Renal pelvis (tissue), 4 donors: ENCODE results near the gene KHDRBS2. TPM values are rescaled to one million over a fixed set of nuclear protein-coding genes. Genes with fewer than 3 reads are reported as not detected.
"Not testable (repeated sequence)": the region's sequence is repeated elsewhere in the genome, so short reads cannot be mapped to it uniquely, and the experiment has no call there.

ENCODE experiments used
- DNase-seq: peaks from one replicate; pipeline ENCODE4 v3.0.0-alpha.2; 2013
- polyA plus RNA-seq, 3 donors: library from polyadenylated mRNA; unstranded; fragments of 120-200 nt; gene quantifications; one replicate each; pipeline ENCODE4 v1.2.1, GENCODE V29; 2013; ENCODE audit not compliant: insufficient read length in 3 of 3

Gene KHDRBS2
- polyA plus RNA-seq, 3 donors: 1.9 to 2.0 (median 2.0) TPM

DNA sequence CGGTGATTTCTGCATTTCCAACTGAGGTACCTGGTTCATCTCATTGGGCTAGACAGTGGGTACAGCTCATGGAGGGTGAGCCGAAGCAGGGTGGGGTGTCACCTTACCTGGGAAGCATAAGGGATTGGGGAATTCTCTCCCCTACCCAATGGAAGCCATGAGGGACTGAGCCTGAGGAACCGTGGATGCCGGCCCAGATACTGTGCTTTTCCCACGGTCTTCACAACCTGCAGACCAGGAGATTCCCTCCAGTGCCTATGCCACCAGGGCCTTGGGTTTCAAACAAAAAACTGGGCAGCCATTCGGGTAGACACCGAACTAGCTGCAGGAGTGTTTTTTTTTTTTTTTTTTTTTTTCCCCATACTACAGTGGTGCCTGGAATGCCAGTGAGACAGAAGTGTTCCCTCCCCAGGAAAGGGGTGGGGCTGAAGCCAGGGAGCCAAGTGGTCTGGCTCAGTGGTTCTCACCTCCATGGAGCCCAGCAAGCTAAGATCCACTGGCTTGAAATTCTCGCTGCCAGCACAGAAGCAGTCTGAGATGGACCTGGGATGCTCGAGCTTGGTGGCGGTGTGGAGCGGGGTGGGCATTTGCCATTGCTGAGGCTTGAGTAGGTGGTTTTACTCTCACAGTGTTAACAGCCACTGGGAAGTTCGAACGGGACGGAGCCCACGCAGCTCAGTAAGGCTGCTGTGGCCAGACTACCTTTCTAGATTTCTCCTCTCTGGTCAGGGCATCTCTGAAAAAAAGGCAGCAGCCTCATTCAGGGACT lies 416.2 kb downstream of the KHDRBS2 start:
- no peak for DNase-seq

DNA sequence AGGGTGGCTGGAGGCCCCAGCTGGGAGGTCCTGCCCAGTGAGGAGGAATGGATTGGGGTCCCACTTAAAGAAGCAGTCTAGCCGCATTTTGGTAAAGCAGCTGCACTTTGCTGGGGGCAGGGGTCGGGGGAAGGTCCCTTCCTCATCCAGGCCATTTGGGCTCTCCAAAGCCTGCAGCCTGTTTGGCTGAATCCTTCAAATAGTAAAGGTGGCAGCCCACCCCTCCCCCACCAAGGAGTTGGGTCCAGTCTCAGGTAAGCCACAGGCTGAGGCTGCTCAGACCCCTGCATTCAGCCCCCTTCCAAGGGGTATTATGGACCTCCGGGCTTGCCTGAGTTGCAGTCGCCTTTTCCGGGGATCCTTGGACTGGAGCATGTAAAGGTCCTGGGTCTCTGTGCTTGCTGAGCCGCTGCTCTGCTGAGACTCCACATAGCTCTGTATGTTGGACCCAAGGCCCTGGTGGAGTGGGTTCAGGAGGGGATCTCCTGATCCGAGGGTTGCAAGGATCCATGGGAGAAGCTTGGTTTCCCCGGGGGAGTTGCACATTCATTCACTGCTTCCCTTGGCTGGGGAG lies 417.4 kb downstream of the KHDRBS2 start:
- no peak for DNase-seq

DNA sequence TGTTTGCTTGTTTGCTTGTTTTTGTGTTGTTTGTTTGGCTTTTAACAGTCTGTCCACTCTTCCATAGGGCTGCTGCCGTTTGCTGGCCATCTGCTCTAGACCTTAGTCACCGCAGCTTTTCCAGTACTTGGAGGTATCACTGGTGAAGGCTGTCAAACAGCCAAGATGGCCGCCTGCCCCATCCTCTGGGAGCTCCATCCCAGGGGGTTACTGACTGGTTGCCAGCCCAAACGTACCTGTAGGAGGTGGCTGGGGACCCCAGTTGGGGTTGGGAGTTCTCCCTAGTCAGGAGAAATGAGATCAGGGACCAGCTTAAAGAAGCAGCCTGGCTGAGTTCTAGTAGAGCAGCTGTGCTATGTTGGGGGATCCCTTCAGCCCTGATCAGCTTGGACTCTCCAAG lies 418.4 kb downstream of the KHDRBS2 start:
- no peak for DNase-seq

DNA sequence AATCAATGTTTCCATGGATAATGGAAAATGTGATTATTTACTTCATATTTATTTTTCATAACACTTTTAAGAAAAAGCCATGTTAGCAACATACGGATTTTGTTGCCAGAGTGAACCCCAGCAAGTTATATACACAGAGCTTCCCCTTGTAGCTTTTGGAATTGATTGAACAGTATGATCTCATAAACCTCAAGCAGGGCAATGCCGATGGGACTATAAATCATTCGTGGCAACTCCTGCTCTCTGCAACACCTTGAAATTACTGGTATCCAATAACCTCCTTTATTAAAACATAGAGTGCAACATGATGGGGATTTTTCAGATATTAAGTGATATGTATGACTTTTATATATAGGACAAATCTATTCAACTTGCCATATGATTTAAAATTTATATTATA lies 428.5 kb downstream of the KHDRBS2 start:
- DNase-seq: no peak

DNA sequence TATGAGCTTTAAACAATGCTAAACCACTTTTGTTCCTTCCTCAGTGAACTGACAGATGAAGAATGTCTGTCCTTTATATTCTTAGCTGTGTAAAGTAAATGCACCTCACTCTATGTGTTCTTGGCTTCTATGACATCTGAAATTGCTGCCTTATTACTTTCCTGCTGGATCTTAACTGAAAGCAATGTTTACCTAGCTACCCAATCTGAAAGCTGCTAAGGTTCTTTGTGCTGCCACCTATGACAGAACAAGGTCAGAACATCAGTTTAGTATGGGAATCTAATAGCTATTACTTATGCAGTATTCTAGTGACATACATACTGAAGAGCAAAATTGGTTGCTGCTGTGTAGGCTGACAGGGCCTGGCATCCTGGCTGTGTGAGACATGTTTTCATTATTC lies 444.1 kb downstream of the KHDRBS2 start:
- peak; percentile 10 for DNase-seq

DNA sequence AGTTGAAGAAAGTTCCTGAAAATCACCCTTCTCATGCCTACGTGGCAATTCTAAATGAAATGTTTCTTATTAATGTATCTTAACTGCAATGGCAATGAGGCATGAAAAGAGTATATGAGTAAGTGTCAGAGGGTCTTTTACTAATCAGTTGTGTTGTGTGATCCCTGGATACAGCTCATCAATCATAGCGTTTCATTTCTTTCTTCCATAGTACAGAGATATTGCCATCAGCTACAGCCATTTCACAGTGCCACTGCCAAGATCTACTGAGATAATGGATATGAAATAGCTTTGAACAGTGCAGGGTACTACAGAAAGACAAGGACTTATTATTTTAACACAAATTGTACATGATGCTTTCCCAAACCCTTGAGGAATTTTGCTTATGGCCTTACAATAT lies 450.8 kb downstream of the KHDRBS2 start:
- no peak for DNase-seq

DNA sequence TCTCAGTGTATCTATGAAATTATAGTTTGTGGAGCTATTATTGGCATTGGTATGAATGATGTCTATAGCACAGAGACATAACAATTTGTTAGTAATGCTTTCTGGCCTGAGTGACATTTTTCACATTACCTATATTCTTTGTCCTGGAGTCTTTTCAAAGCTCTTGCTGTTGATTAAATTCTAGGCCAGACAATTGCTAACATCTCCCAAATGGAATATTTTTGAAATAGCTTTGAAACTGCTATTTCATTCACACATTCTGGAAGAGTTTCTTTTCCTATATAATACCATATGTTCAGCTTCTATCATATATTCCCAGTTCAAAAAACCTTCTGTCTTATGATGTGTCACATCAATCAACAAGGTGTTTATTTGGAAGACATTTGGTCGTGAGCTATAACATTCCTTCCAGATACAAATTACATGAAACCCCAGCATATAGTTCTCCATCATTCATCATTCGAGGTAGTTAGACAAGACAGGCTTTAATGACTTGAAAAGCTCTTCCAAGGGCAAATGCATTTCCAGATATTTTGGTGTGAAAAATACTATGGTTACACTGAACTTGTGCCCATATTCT lies 452.8 kb downstream of the KHDRBS2 start:
- no peak for DNase-seq

DNA sequence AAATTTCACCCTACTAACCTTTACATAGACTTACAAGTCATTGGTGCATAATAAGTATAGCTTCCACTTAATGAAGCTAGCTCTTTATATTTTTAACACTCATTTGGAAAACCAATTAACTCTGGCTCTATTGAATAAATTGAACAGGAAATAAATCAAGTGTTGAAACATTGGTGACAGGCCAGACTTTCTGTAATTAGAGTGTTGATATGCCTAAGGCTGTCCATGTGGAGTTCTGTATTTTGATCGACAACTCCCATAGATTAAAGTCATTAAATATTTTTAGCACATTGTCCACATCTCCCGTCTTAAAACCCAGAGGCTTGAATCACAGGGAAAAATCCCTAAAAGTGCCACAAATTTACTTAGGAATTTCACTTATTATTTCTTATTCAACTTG lies 468.3 kb downstream of the KHDRBS2 start:
- no peak for DNase-seq

DNA sequence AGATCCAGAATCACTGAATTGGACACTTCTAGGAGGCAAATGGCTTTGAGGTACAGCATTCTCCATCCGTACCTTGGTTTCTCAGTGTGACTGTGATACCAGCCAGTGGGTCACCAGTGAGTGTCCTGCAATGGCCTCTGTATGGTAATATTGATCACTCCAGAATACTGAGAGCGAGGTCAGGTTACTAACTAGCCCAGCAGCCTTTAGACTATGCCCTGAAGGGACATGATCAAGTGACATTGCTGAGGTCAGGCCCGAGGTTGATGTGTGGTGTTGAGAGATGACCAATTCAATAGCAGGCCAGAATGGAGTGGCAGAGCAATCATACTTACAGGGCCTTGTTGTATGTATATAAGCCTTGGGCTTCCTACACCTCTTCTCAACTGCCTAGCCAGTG lies 476.0 kb downstream of the KHDRBS2 start:
- DNase-seq: no peak

DNA sequence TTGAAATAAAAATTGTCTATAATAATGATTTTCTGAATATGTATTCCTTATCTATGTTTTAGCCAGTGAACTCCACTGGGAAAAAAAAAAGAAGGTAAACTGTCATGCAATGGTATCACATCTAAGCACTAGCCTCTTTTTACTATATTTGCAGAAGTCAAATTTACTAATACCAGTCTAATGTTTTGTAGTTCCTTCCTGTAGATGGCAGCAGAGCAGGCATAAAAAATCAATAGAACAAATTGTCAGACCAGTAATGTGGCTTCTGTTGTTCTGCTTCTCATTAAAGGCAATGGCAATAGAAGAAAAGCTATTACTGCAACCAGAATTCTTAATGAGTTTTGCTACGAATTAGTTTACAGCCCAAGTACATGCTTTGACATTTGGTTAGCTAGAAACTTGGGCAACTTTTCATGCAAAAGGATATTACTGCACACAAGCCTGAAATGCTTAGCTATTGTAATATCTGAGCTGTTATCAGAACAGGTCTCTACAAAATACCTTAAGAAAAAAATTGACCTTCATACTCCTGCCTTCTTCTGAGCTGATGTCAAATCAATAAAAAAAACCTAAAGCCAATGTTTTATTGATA lies 476.9 kb downstream of the KHDRBS2 start:
- peak; percentile 46 for DNase-seq

DNA sequence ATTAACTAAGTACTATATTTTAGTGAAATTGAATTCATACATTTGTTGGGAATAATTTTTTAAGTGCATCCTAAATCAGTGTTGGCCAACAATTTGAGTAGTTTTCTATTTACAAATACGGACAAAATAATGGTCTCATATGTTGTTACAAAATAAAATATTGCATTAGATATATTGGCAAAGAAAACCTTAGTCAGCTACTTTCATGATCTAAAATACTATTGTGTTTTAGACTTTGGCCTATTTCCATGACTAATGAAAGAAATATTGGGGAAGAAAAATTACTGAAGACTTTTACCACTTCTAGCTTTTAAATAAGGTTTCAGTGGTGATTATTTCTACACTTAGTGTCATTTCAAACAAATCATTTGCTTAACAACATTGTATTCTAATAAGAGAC lies 498.0 kb downstream of the KHDRBS2 start:
- no peak for DNase-seq

DNA sequence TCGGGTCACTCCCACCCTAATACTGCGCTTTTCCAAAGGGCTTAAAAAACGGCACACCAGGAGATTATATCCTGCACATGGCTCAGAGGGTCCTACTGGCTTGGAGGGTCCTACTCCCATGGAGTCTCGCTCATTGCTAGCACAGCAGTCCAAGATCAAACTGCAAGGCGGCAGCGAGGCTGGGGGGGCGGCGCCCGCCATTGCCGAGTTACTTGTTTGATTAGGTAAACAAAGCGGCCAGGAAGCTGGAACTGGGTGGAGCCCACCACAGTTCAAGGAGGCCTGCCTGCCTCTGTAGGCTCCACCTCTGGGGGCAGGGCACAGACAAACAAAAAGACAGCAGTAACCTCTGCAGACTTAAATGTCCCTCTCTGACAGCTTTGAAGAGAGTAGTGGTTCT lies 516.6 kb downstream of the KHDRBS2 start:
- not testable (repeated sequence) for DNase-seq

DNA sequence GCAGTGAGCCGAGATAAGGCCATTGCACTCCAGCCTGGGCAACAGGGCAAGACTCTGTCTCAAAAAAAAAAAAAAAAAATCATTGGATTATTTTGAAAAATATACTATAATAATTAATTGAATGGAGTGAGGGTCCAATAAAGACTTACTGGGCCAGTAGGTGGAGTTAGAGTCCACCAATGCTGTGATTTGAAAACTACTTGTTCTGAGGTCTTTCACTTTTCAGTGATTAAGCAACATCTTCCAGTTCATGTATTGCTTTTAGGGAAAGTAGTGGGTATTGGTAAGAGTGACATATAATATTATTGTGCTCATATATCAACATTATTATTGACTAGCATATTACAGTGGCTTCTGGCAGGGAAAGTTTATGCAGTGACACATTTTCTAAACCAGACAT lies 530.3 kb downstream of the KHDRBS2 start:
- DNase-seq: no peak

DNA sequence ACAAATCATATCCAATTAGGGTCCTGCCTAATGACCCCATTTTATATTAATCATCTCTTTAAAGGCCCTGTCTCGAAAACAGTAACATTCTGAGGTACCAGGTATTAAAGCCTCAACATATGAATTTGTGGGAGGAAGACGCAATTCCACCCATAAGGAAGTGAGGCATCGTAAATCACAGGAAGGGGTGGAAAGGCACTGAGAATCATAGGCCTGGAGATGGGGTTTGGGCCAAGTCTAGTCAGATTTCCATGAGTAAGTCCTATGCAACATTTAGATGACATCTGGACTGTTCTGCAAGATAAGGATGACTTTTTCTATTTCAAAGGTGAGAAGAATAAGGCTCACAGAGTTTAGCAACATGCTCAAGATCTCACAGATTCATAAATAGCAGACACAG lies 534.0 kb downstream of the KHDRBS2 start:
- DNase-seq: no peak

DNA sequence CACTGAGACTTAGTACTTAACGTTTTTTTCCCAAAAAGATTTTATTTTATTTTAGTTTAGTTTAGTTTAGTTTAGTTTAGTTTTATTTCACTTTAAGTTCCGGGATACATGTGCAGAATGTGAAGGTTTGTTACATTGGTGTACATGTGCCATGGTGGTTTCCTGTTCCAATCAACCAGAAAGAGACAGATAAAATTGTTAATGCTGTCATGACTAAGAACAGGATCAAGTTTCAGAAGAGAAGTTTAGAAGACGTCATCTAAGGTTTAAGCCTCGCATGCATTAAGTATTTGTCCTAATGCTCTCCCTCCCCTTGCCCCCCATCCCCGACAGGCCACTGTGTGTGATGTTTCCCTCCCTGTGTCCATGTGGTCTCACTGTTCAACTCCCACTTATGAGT lies 540.0 kb downstream of the KHDRBS2 start:
- no peak for DNase-seq

DNA sequence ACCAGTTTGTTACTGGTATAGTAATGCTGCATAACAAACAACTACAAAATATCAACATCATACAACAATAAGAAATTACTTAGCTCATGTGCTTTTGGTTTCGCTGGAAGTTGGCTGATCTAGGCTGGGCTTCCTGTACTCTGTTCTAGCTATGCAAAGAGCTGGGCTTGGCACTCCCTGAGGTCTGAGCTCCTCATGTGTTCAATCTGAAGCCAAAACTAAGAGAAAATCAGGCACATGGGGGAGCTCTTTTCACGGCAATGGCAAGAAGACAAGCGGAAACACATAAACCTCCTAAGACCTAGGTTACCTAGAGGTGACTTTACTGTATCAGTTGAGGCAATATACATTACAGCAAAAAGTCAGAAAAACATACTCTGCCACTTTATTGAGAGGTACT lies 574.2 kb downstream of the KHDRBS2 start:
- no peak for DNase-seq

DNA sequence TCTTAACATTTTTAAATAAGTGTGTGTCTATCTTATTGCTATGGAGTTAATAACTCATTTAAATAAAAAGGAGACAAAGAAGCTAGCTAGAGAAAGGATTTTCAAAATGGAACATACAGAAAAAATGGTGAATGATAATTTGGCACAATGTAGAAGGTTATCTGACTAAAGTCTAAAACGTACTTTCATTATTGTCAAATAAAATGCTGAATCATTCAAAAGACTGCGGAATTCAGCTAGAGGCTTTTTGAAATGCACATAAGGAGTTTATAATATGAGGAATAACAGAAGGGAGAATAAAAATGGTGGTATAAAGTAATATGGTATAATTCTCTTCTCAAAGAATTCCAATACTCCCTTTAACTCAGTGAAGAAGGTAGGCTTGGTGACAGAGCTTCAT lies 597.9 kb downstream of the KHDRBS2 start:
- no peak for DNase-seq

DNA sequence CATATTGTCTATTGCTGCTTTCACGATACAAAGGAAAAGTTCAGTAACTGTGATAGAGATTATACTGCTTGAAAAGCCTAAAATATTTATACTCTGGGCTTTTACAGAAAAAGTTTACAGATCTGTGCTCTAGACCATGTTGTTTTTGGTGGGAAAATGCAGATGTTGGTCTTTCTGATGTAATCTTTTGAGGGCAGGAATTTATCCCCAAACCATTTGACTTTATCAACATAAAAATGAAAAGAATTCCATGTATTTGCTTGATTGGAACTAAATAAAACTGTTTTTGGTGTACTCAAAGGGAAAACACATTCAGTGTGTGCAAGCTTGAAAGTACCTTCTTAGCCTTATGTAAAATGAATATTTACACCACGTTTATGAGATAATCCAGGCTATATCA lies 603.5 kb downstream of the KHDRBS2 start:
- DNase-seq: no peak

DNA sequence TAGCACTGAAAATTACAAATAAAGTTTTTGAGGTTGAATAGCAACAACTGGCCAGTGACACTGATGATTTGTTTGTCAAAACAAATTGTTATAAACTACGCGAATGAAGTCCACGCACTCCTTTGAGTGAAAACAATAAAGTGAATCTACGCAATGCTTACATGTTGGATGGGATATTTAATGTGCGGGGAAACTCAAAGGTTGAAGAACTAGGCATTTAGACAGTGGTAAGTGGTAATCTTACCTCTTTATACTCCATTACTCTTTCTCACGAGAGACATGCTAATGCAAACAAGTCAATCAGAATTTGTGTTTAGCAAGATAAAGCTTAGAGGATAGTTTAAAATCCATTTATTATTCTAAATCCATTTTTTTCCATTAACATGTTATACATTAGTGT lies 606.4 kb downstream of the KHDRBS2 start:
- no peak for DNase-seq

DNA sequence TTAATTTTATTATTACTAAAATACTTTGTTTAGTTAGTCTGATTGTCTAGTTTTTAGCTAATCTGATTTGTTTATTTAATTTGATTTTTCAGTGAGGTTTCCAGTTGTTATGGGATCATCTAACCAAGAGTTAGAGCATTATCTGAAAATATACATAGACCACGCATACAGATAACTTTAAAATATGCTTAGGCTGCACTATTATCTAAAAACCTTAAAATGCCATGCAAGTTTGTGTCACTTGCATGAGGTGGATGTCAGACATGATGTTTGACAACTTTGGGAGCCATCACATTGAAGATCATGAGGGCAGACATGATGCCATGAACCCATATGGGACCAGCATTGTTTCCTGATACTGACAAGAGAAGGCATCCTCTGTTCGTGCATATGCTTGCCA lies 610.3 kb downstream of the KHDRBS2 start:
- no peak for DNase-seq

DNA sequence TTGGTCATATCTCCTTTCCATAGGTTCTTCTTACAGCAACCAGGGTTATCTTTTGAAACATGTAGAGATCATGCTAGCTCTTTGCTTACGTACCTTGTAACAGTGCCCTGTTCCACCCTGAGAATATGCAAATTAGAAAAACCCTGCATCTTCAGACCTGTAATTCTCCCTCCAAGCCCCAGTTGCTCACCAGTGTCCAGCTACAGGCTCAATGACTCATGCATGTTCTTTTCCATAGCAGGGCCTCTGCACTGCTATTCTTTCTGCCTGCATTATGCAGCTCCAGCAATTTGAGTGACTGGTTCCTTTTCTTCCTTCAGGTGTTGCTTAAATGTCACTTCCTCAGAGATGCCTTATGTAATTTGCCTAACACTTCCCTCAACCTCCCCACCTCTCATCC lies 636.2 kb downstream of the KHDRBS2 start:
- DNase-seq: no peak

DNA sequence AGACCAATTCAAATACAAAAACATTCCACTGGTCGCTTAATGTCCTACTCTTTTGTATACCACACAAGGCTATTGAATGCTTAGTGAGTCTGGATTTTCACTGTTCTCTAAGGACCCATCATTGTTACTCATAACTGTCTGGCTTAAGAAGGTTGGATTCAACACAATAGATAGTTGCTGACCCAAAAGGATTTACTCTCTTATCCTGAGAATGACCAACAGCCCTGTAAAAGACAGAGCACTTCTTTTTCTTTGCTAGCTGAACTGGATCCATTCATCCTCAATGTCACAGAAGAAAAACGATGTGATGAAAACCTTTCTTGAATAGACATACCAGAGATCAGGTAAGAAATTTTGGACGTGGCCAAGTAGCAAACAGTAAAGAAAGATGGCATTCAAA lies 645.6 kb downstream of the KHDRBS2 start:
- DNase-seq: no peak
